ENCODE data around the gene PDCD4. TPM values are rescaled to one million over a fixed set of nuclear protein-coding genes. Genes with fewer than 3 reads are reported as not detected.

PDCD4 gene
- total and polyA plus RNA-seq, 2 donors from 2014 or later: 57.7 to 75.9 TPM

- H3K4me3 ChIP-seq (ENCODE audit: low read length in 3 of 3): no peak overlapping the region
- no peak for DNase-seq
- no peaks in the 10 kb centered on the region for H3K4me1 ChIP-seq (ENCODE audit: control insufficient read depth in 2 of 3, insufficient read depth in 2 of 3, low read depth in 1 of 3, low read length in 3 of 3)
- H3K27ac ChIP-seq (ENCODE audit: low read depth in 2 of 2, low read length in 2 of 2): no peak overlapping the region
- H3K36me3 ChIP-seq (ENCODE audit: control insufficient read depth in 2 of 3, insufficient read depth in 3 of 3, low read length in 3 of 3): peaks cover 4 to 16% (median 14%) of the 10 kb centered on the region in 3 donors
- H3K27me3 ChIP-seq (ENCODE audit: control insufficient read depth, insufficient read depth, low read length): no peaks in the 10 kb centered on the region
- no peak overlapping the region for H3K9ac ChIP-seq (ENCODE audit: low read length in 3 of 3)
- intact Hi-C loops (cut with DNase I): no loop called here
- TF ChIP-seq CTCF (IDR thresholded peaks at IDR 0.05; ENCODE audit: borderline replicate concordance, extremely low read depth, insufficient read depth): no peak
- H3K9me3 ChIP-seq (ENCODE audit: control insufficient read depth in 2 of 3, insufficient read depth in 1 of 3, low read length in 3 of 3): no peaks in the 10 kb centered on the region
- no peak for FAIRE-seq
Observed at GRCh38 chr10:110881905-110882304, 10.2 kb downstream of the PDCD4 start.

- Histone ChIP-seq H3K27me3 (ENCODE audit: control insufficient read depth, insufficient read depth, low read length) (no peaks in the 10 kb centered on the region), H3K4me3 (ENCODE audit: low read length in 3 of 3) (no peak overlapping the region), H3K9me3 (ENCODE audit: control insufficient read depth in 2 of 3, insufficient read depth in 1 of 3, low read length in 3 of 3) (no peaks in the 10 kb centered on the region), H3K4me1 (ENCODE audit: control insufficient read depth in 2 of 3, insufficient read depth in 2 of 3, low read depth in 1 of 3, low read length in 3 of 3) (no peaks in the 10 kb centered on the region), H3K36me3 (ENCODE audit: control insufficient read depth in 2 of 3, insufficient read depth in 3 of 3, low read length in 3 of 3) (peaks cover 2 to 12% (median 12%) of the 10 kb centered on the region in 3 donors), H3K27ac (ENCODE audit: low read depth in 2 of 2, low read length in 2 of 2) (no peak overlapping the region), H3K9ac (ENCODE audit: low read length in 3 of 3) (no peak overlapping the region)
- no peak for TF ChIP-seq CTCF (IDR thresholded peaks at IDR 0.05; ENCODE audit: borderline replicate concordance, extremely low read depth, insufficient read depth)
- DNase-seq (no peak), FAIRE-seq (no peak)
- intact Hi-C loops (cut with DNase I): no loop called here
Observed at GRCh38 chr10:110883924-110884323, 12.2 kb downstream of the PDCD4 start.

GRCh38 chr10:110885932-110886674 is 14.4 kb downstream of the PDCD4 start:
- Histone ChIP-seq H3K36me3 (ENCODE audit: control insufficient read depth in 2 of 3, insufficient read depth in 3 of 3, low read length in 3 of 3) (peaks cover 2 to 20% (median 13%) of the 10 kb centered on the region in 3 donors), H3K9ac (ENCODE audit: low read length in 3 of 3) (no peak overlapping the region), H3K27ac (ENCODE audit: low read depth in 2 of 2, low read length in 2 of 2) (no peak overlapping the region), H3K4me3 (ENCODE audit: low read length in 3 of 3) (no peak overlapping the region), H3K9me3 (ENCODE audit: control insufficient read depth in 2 of 3, insufficient read depth in 1 of 3, low read length in 3 of 3) (no peaks in the 10 kb centered on the region), H3K27me3 (ENCODE audit: control insufficient read depth, insufficient read depth, low read length) (no peaks in the 10 kb centered on the region), H3K4me1 (ENCODE audit: control insufficient read depth in 2 of 3, insufficient read depth in 2 of 3, low read depth in 1 of 3, low read length in 3 of 3) (no peaks in the 10 kb centered on the region)
- DNase-seq (no peak), FAIRE-seq (no peak)
- intact Hi-C loops (cut with DNase I): no loop called here
- no peak for TF ChIP-seq CTCF (IDR thresholded peaks at IDR 0.05; ENCODE audit: borderline replicate concordance, extremely low read depth, insufficient read depth)
